ENCODE data around the gene CTSZ. TPM values are rescaled to one million over a fixed set of nuclear protein-coding genes. Genes with fewer than 3 reads are reported as not detected.

CTSZ gene
- total and polyA plus RNA-seq, 2 donors (not counting 1 experiment from before 2014, with no cell fraction given) = 285 to 319 TPM

- peaks cover 33% of the 10 kb centered on the region for H4K20me1 ChIP-seq (ENCODE audit: control insufficient read depth, insufficient read depth, low read length, poor library complexity, severe bottlenecking)
- intact Hi-C loops (cut with micrococcal nuclease) = loop anchor here (5.0 kb wide), 1 partner anchor 733 kb away; the partner anchor contains the start of gene RAB22A
- Mint-ChIP-seq H3K27me3 (no peaks in the 10 kb centered on the region), H3K27ac (peak overlapping the region; percentile 62), H3K9me3 (ENCODE audit: insufficient read depth) (no peaks in the 10 kb centered on the region), H3K4me3 (peak overlapping the region; percentile 94), H3K4me1 (peaks cover 54% of the 10 kb centered on the region)
- no peak overlapping the region for H2AFZ ChIP-seq (ENCODE audit: insufficient read depth, low read depth, low read length, poor library complexity, severe bottlenecking)
- H3K4me2 ChIP-seq (replicated peaks; ENCODE audit: low read depth, low read length, poor library complexity, severe bottlenecking) = peak overlapping the region; percentile 92
- ATAC-seq (ENCODE audit: low read depth) (no peak), DNase-seq (no peak)
- H3K9me3 ChIP-seq (ENCODE audit: control extremely low read depth in 1 of 3, control insufficient read depth in 2 of 3, insufficient read depth in 1 of 3, low read length in 2 of 3) = no peaks in the 10 kb centered on the region
- H3K4me1 ChIP-seq (ENCODE audit: control insufficient read depth in 2 of 2, insufficient read depth in 2 of 2, low read length in 2 of 2) = peaks cover 45 to 47% of the 10 kb centered on the region in 2 donors
- WGBS (ENCODE audit: insufficient coverage) = 100% methylated on average over 4 of the region's 5 CpGs
- CTCF ChIA-PET = interaction anchor here (1.6 kb wide), 1 partner anchor 168 kb away, joined by 3 read pairs; no protein-coding TSS in a partner anchor
- no peak overlapping the region for H3K4me3 ChIP-seq (ENCODE audit: control extremely low read depth in 1 of 5, extremely low read depth in 1 of 5, insufficient read depth in 1 of 5, low read depth in 2 of 5, low read length in 4 of 5)
- H3K79me2 ChIP-seq (ENCODE audit: control insufficient read depth, insufficient read depth, low read length) = peaks cover 74% of the 10 kb centered on the region
- no peak for TF ChIP-seq EZH2 (IDR thresholded peaks at IDR 0.05; ENCODE audit: borderline replicate concordance, insufficient read depth, low read depth, low read length, poor library complexity, severe bottlenecking)
- TF ChIP-seq CTCF (IDR thresholded peaks at IDR 0.05) = no peak
- no peaks in the 10 kb centered on the region for H3K27me3 ChIP-seq (replicated peaks in 1 of 4; ENCODE audit: control extremely low read depth in 1 of 4, control insufficient read depth in 3 of 4, insufficient read depth in 4 of 4, low read length in 3 of 4)
- peaks cover 2 to 36% of the 10 kb centered on the region in 2 experiments for H3K36me3 ChIP-seq (replicated peaks in 1 of 2; ENCODE audit: control extremely low read depth in 1 of 2, control insufficient read depth in 1 of 2, extremely low read depth in 1 of 2, insufficient read depth in 2 of 2, low read length in 1 of 2)
- POLR2A ChIA-PET = interaction anchor here (0.6 to 1.2 kb wide), 2 partner anchors 8 to 388 kb away, joined by 5 to 8 read pairs; partner anchors contain the start of gene ATP5F1E
- peak overlapping the region in 1 of 2 donors; percentile 23 for H3K27ac ChIP-seq (ENCODE audit: low read length in 2 of 2)
- no peak overlapping the region for H3K9ac ChIP-seq (ENCODE audit: low read length)
Measured at GRCh38 chr20:59040667-59041066, 33.6 kb upstream of the CTSZ start.

- no peak overlapping the region for H3K9ac ChIP-seq (ENCODE audit: low read length)
- no peak overlapping the region for H3K27ac ChIP-seq (ENCODE audit: low read length in 2 of 2)
- peaks cover 33% of the 10 kb centered on the region for H4K20me1 ChIP-seq (ENCODE audit: control insufficient read depth, insufficient read depth, low read length, poor library complexity, severe bottlenecking)
- no peak for ATAC-seq (ENCODE audit: low read depth)
- peaks cover 2 to 50% of the 10 kb centered on the region in 2 experiments for H3K36me3 ChIP-seq (replicated peaks in 1 of 2; ENCODE audit: control extremely low read depth in 1 of 2, control insufficient read depth in 1 of 2, extremely low read depth in 1 of 2, insufficient read depth in 2 of 2, low read length in 1 of 2)
- Mint-ChIP-seq H3K4me3 (no peak overlapping the region), H3K9me3 (ENCODE audit: insufficient read depth) (no peaks in the 10 kb centered on the region), H3K4me1 (peaks cover 47% of the 10 kb centered on the region), H3K27me3 (no peaks in the 10 kb centered on the region), H3K27ac (no peak overlapping the region)
- H3K9me3 ChIP-seq (ENCODE audit: control extremely low read depth in 1 of 3, control insufficient read depth in 2 of 3, insufficient read depth in 1 of 3, low read length in 2 of 3) = no peaks in the 10 kb centered on the region
- ChIA-PET CTCF (no interaction called here), POLR2A (interaction anchor here (0.5 kb wide), 1 partner anchor 45 kb away, joined by 4 read pairs; no protein-coding TSS in a partner anchor)
- H3K4me2 ChIP-seq (replicated peaks; ENCODE audit: low read depth, low read length, poor library complexity, severe bottlenecking) = no peak overlapping the region
- peaks cover 78% of the 10 kb centered on the region for H3K79me2 ChIP-seq (ENCODE audit: control insufficient read depth, insufficient read depth, low read length)
- intact Hi-C loops (cut with micrococcal nuclease) = no loop called here
- WGBS (ENCODE audit: insufficient coverage) = no CpG with 5 or more reads among the region's 1 CpG
- DNase-seq = no peak
- H2AFZ ChIP-seq (ENCODE audit: insufficient read depth, low read depth, low read length, poor library complexity, severe bottlenecking) = no peak overlapping the region
- no peaks in the 10 kb centered on the region for H3K27me3 ChIP-seq (replicated peaks in 1 of 4; ENCODE audit: control extremely low read depth in 1 of 4, control insufficient read depth in 3 of 4, insufficient read depth in 4 of 4, low read length in 3 of 4)
- peaks cover 35 to 39% of the 10 kb centered on the region in 2 donors for H3K4me1 ChIP-seq (ENCODE audit: control insufficient read depth in 2 of 2, insufficient read depth in 2 of 2, low read length in 2 of 2)
- TF ChIP-seq EZH2 (IDR thresholded peaks at IDR 0.05; ENCODE audit: borderline replicate concordance, insufficient read depth, low read depth, low read length, poor library complexity, severe bottlenecking) = no peak
- TF ChIP-seq CTCF (IDR thresholded peaks at IDR 0.05) = no peak
- no peak overlapping the region for H3K4me3 ChIP-seq (ENCODE audit: control extremely low read depth in 1 of 5, extremely low read depth in 1 of 5, insufficient read depth in 1 of 5, low read depth in 2 of 5, low read length in 4 of 5)
Measured at GRCh38 chr20:59039233-59039632, 32.2 kb upstream of the CTSZ start.
